Small intestine (tissue), 7 donors: ENCODE measurements around the gene RGPD3. TPM values are rescaled to one million over a fixed set of nuclear protein-coding genes. Genes with fewer than 3 reads are reported as not detected.
A peak's percentile ranks its signal among the peaks of the same experiment; 100 is the strongest.
"Not testable (repeated sequence)": the region's sequence is repeated elsewhere in the genome, so short reads cannot be mapped to it uniquely, and the experiment has no call there.

Experiments
- DNase-seq, 2 donors: peaks; one replicate each; pipeline versions ENCODE4 v3.0.0 to v3.0.0-alpha.2; 2013
- FAIRE-seq: peaks from 2 replicates; lab custom pipeline; 2012; peaks lifted over from hg19 to GRCh38; lab: Jason Lieb, UNC
- H3K27ac ChIP-seq, 3 donors: one replicate each; pipeline ENCODE4 v1.5.1; 2013; ENCODE audit warnings: low read length in 2 of 3, mild to moderate bottlenecking in 2 of 3, control low read depth in 1 of 3, inconsistent platforms in 1 of 3, low read depth in 1 of 3, moderate library complexity in 1 of 3
- H3K27me3 ChIP-seq, 3 donors: one replicate each; pipeline ENCODE4 v1.6.1; 2013; ENCODE audit warnings: low read length in 3 of 3, inconsistent platforms in 1 of 3; ENCODE audit not compliant: control insufficient read depth in 3 of 3, insufficient read depth in 3 of 3
- H3K36me3 ChIP-seq, 3 donors: one replicate each; pipeline ENCODE4 v1.6.1; 2013; ENCODE audit warnings: low read length in 3 of 3, inconsistent platforms in 1 of 3, low read depth in 1 of 3, mild to moderate bottlenecking in 1 of 3, moderate library complexity in 1 of 3; ENCODE audit not compliant: control insufficient read depth in 3 of 3, insufficient read depth in 2 of 3
- H3K4me1 ChIP-seq, 3 donors: one replicate each; pipeline ENCODE4 v1.6.1; 2013; ENCODE audit warnings: low read length in 2 of 3, inconsistent platforms in 1 of 3, low read depth in 1 of 3, mild to moderate bottlenecking in 1 of 3, moderate library complexity in 1 of 3; ENCODE audit not compliant: control insufficient read depth in 3 of 3, insufficient read depth in 2 of 3
- H3K4me3 ChIP-seq, 3 donors: one replicate each; pipeline ENCODE4 v1.5.1; 2013; ENCODE audit warnings: low read length in 3 of 3, control low read depth in 1 of 3, inconsistent platforms in 1 of 3, low read depth in 1 of 3, mild to moderate bottlenecking in 1 of 3, moderate library complexity in 1 of 3
- H3K9me3 ChIP-seq, 2 donors: one replicate each; pipeline ENCODE4 v1.6.1; 2013; ENCODE audit warnings: low read depth in 1 of 2, low read length in 1 of 2; ENCODE audit not compliant: control insufficient read depth in 2 of 2, insufficient read depth in 1 of 2
- WGBS, 3 donors: extraction: QIAGEN DNeasy Blood & Tissue Kit; methylation state at CpG; one replicate each; pipeline ENCODE4 v1.1.7; 2013; 5-methylcytosine and 5-hydroxymethylcytosine counted together
- polyA plus RNA-seq, 4 donors: library from polyadenylated mRNA; stranded (reverse) in 3 of 4; unstranded in 1 of 4; fragments of 200-250 nt in 3 of 4; fragments of 120-200 nt in 1 of 4; gene quantifications; one replicate each; pipeline versions ENCODE4 v1.2.1 to v1.2.3, GENCODE V29; 2013
- donor health status: healthy with polysubstance abuse.
- donor health status: control.
- donor health status: control.
- donor health status: Bipolar disorder and iron deficiency.
- donor health status: healthy.

RGPD3 gene
- polyA plus RNA-seq, 4 donors = under 0.01 to 0.28 (median 0.13) TPM; not detected in 1

DNA sequence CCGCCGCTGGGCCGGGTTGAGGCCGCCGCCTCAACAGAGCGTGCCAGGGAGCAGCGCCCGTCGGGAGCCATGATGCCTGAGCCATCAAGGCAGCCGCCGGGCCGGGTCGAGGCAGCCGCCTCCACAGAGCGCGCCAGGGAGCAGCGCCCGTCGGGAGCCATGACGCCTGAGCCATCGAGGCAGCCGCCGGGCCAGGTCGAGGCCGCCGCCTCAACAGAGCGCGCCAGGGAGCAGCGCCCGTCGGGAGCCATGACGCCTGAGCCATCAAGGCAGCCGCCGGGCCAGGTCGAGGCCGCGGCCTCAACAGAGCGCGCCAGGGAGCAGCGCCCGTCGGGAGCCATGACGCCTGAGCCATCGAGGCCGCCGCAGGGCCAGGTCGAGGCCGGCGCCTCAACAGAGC, 697 bp downstream of the RGPD3 start:
- not testable (repeated sequence) for H3K27me3 ChIP-seq, H3K27ac ChIP-seq, DNase-seq, H3K4me1 ChIP-seq, H3K4me3 ChIP-seq, H3K36me3 ChIP-seq, H3K9me3 ChIP-seq, FAIRE-seq
- WGBS, 3 donors = 95 to 97% (median 96%) methylated on average over 35 to 49 of the region's 49 CpGs

DNA sequence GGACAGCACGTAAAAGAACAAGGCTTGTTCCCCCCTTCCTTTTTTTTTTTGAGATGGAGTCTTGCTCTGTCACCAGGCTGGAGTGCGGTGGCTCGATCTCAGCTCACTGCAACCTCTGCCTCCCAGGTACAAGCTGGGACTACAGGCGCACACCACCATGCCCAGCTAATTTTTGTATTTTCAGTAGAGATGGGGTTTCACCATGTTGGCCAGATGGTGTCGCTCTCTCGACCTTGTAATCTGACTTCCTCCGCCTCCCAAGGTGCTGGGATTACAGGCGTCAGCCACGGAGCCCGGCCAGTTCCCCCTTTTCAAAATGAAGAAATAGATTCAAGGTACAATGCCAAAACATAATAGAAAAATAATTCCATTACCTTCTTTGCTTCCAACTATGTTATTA, 6.3 kb downstream of the RGPD3 start:
- 30 to 50% (median 41%) methylated on average over 9 to 10 of the region's 10 CpGs for WGBS, 3 donors
- not testable (repeated sequence) for H3K27me3 ChIP-seq, FAIRE-seq, H3K4me3 ChIP-seq, H3K27ac ChIP-seq, H3K9me3 ChIP-seq, H3K36me3 ChIP-seq, H3K4me1 ChIP-seq
- peak in 1 of 2 donors; percentile 15 for DNase-seq

DNA sequence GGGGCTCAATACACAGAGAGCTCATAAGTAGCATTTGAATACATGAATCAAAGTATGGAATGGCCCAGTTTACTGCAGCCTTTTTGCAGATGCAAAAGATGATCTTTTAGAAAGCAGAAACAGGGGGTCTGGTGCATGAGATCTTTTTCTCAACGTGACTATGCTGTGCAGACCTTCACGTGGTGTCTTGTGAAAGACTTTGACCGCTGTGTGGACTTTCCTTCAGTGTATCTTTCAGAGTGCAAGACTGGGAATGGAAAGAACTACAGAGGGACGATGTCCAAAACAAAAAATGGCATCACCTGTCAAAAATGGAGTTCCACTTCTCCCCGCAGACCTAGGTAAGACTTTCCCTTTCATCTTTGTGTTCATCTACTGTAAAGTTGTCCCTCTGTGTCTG, 77.5 kb downstream of the RGPD3 start:
- FAIRE-seq, H3K36me3 ChIP-seq, H3K27ac ChIP-seq, DNase-seq, H3K27me3 ChIP-seq, H3K4me3 ChIP-seq, H3K4me1 ChIP-seq, H3K9me3 ChIP-seq: not testable (repeated sequence)
- WGBS, 3 donors = 80 to 90% (median 87%) methylated on average over 5 of the region's 5 CpGs

DNA sequence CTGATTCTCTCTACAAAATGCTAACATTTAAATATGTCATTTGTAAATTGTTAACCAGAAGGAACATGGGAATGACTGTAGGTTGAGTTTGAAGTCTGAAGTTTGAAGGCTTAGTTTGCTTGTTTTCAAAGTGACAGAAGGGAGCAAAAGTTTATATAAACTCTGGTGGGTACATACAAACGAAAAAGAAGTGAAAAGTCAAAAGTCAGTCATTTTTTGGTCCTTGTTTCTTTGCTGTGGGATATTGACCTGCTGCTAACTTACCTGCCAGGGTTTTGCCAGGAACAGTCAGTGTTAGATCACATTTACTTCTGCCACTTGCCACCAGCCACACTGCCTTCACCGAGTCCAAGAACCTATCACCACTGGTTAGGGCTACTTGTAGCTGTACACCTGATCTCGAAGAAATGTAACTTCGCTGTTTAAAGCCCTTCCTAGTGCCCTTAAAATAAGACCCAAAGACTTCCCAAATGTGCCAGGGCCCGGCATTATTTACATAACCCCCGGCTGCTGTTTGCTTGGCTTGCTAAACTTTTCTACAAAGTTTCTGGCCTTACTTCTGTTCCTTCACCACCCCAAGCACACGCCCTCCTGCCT, 79.3 kb downstream of the RGPD3 start:
- H3K9me3 ChIP-seq, H3K36me3 ChIP-seq, H3K27me3 ChIP-seq, FAIRE-seq, H3K4me1 ChIP-seq, H3K4me3 ChIP-seq: not testable (repeated sequence)
- peak overlapping the region in 1 of 3 donors; percentile 48 for H3K27ac ChIP-seq
- DNase-seq = peak in 1 of 2 donors; percentile 10
- 65 to 76% (median 71%) methylated on average over 6 to 7 of the region's 7 CpGs for WGBS, 3 donors

DNA sequence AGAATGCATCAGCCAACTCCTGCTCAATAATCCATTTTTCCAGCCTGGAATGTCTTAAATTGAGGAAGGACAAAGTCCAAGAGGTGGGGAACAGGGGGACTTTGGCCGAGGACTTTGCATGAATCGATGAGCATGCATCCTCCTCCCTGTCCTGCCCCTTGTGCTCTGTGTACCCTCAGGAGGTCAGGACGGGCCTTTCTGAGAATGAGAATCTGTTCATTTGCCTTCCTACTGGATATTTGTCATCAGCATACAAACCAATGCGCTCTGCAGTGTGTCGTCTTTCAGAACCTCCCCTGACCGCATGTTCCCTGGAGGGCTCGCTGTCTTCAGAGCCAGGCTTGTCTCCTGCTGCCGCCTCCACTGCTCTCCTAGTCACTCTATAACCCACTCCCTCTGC, 83.7 kb downstream of the RGPD3 start:
- not testable (repeated sequence) for H3K4me1 ChIP-seq, H3K27me3 ChIP-seq, FAIRE-seq, H3K9me3 ChIP-seq, H3K4me3 ChIP-seq, H3K36me3 ChIP-seq
- peak overlapping the region in 2 of 3 donors; percentile 76 to 77 for H3K27ac ChIP-seq
- 53 to 71% (median 63%) methylated on average over 6 to 8 of the region's 8 CpGs for WGBS, 3 donors
- peak; percentile 84 to 86 for DNase-seq

DNA sequence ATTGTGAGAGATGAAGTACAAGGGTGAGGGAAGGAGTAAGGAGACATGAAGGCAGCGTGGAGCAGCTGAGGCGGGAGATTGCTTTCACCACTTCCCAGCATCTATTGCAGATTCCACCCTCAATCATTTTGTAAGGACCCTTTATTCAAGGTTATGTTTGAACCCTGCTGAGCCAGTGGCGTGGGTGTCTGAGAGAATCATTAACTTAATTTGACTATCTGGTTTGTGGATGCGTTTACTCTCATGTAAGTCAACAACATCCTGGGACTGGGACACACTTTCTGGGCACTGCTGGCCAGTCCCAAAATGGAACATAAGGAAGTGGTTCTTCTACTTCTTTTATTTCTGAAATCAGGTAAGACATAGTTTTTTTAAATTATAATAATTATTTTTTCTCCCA, 86.3 kb downstream of the RGPD3 start:
- not testable (repeated sequence) for H3K27me3 ChIP-seq, H3K9me3 ChIP-seq, DNase-seq, FAIRE-seq, H3K36me3 ChIP-seq, H3K4me3 ChIP-seq, H3K27ac ChIP-seq, H3K4me1 ChIP-seq
- WGBS, 3 donors = 60 to 83% (median 79%) methylated on average over 4 of the region's 4 CpGs

DNA sequence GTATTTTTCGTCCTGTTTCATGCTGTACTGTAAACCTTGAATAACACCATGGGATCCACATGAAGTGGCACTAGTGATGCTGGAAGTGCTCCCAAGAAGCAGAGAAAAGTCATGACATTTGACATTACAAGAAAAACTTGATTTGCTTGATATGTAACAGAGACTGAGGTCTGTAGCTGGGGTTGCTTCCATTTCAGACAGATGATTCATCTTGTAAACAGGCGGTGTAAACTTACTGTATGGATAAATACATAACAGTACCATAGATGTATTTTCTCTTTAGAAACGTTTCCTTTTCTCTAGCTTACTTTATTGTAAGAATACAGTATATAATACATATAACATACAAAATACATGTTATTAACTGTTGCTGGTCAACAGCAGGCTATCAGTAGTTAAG, 88.6 kb downstream of the RGPD3 start:
- 76 to 90% (median 86%) methylated on average over 3 of the region's 3 CpGs for WGBS, 3 donors
- not testable (repeated sequence) for H3K27ac ChIP-seq

DNA sequence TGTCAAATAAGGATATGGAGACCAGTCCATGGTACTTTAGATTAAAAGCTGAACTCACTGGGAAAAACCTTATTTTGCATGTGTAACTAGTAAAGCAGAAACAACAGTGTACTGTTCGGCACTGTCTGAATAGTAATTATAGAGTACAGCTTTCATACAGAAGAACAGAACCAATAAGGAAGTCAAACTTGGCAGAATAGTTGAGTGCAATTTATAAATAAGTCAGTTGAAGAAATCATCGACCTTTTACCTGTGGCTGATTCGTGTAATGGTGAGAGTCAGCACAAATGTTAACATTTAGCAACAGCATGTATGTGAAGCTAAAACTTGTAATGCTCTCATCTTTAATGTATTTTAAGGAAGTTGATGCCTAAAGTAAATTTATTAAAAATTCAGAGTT, 99.0 kb downstream of the RGPD3 start:
- H3K4me1 ChIP-seq, H3K27me3 ChIP-seq, H3K9me3 ChIP-seq, H3K36me3 ChIP-seq, H3K27ac ChIP-seq, H3K4me3 ChIP-seq: not testable (repeated sequence)
- DNase-seq = peak in 1 of 2 donors; percentile 39
- 5 to 43% (median 17%) methylated on average over 2 of the region's 3 CpGs for WGBS, 3 donors
- FAIRE-seq = peak; percentile 98

More for the DNA sequence above, 88.6 kb downstream of the RGPD3 start:
- not testable (repeated sequence) for DNase-seq, FAIRE-seq, H3K4me1 ChIP-seq, H3K36me3 ChIP-seq, H3K27me3 ChIP-seq, H3K9me3 ChIP-seq, H3K4me3 ChIP-seq
